ENCODE measurements around the gene TRPC4. TPM values are rescaled to one million over a fixed set of nuclear protein-coding genes. Genes with fewer than 3 reads are reported as not detected.

TRPC4 gene
- 0.15 and 0.52 TPM in 2 replicates for total RNA-seq

GRCh38 chr13:37869756-37870488 is at the start of gene TRPC4:
Gene TRPC4 (minus strand): TSS chr13:37869772. CDS start chr13:37783333, 86,439 bp downstream.
- peak; percentile 59 for DNase-seq (ENCODE audit: low read depth)

GRCh38 chr13:37918751-37919150 is 49.2 kb upstream of the TRPC4 start:
- DNase-seq (ENCODE audit: low read depth), result no peak

GRCh38 chr13:37918116-37918714 is 48.6 kb upstream of the TRPC4 start:
- no peak for DNase-seq (ENCODE audit: low read depth)

- peak; percentile 4 for DNase-seq (ENCODE audit: low read depth)
Observed at GRCh38 chr13:37914781-37915391, 45.3 kb upstream of the TRPC4 start.

- no peak for DNase-seq (ENCODE audit: low read depth)
Observed at GRCh38 chr13:37910790-37911189, 41.2 kb upstream of the TRPC4 start.

GRCh38 chr13:37906880-37907279 is 37.3 kb upstream of the TRPC4 start:
- DNase-seq (ENCODE audit: low read depth), result no peak

- DNase-seq (ENCODE audit: low read depth), result no peak
Observed at GRCh38 chr13:37905736-37906135, 36.2 kb upstream of the TRPC4 start.

- DNase-seq (ENCODE audit: low read depth), result no peak
Observed at GRCh38 chr13:37899753-37900152, 30.2 kb upstream of the TRPC4 start.

GRCh38 chr13:37893321-37893720 is 23.7 kb upstream of the TRPC4 start:
- no peak for DNase-seq (ENCODE audit: low read depth)

GRCh38 chr13:37889820-37890219 is 20.2 kb upstream of the TRPC4 start:
- no peak for DNase-seq (ENCODE audit: low read depth)

- no peak for DNase-seq (ENCODE audit: low read depth)
Observed at GRCh38 chr13:37889102-37889501, 19.5 kb upstream of the TRPC4 start.

- DNase-seq (ENCODE audit: low read depth), result no peak
Observed at GRCh38 chr13:37886879-37887278, 17.3 kb upstream of the TRPC4 start.

GRCh38 chr13:37884674-37885073 is 15.1 kb upstream of the TRPC4 start:
- no peak for DNase-seq (ENCODE audit: low read depth)

GRCh38 chr13:37884026-37884425 is 14.5 kb upstream of the TRPC4 start:
- DNase-seq (ENCODE audit: low read depth), result no peak

GRCh38 chr13:37878921-37879320 is 9.3 kb upstream of the TRPC4 start:
- DNase-seq (ENCODE audit: low read depth), result no peak

GRCh38 chr13:37878496-37878895 is 8.9 kb upstream of the TRPC4 start:
- DNase-seq (ENCODE audit: low read depth), result no peak

GRCh38 chr13:37870895-37871550 is 1.5 kb upstream of the TRPC4 start:
- DNase-seq (ENCODE audit: low read depth), result peak; percentile 65

GRCh38 chr13:37870489-37870845 is 895 bp upstream of the TRPC4 start:
- no peak for DNase-seq (ENCODE audit: low read depth)

GRCh38 chr13:37869506-37869755 is 141 bp downstream of the TRPC4 start:
- no peak for DNase-seq (ENCODE audit: low read depth)

- DNase-seq (ENCODE audit: low read depth), result peak; percentile 37
Observed at GRCh38 chr13:37868691-37869505, 674 bp downstream of the TRPC4 start.

- no peak for DNase-seq (ENCODE audit: low read depth)
Observed at GRCh38 chr13:37863708-37864107, 5.9 kb downstream of the TRPC4 start.

GRCh38 chr13:37835392-37835791 is 34.2 kb downstream of the TRPC4 start:
- no peak for DNase-seq (ENCODE audit: low read depth)
